Activated T-helper 2 cell treated with anti-CD3 and anti-CD28 coated beads, Interferon-gamma antibody, Interleukin-2, Interleukin-4, amounts not matched to agents 10 μg/mL and 5 μg/mL and 100 μg/mL, durations not matched to agents 14 hours and 24 hours and 36 hours (primary cell): ENCODE data around the gene ETV1. TPM values are rescaled to one million over a fixed set of nuclear protein-coding genes. Genes with fewer than 3 reads are reported as not detected.

Experiments
- DNase-seq: peaks from one replicate; pipeline ENCODE4 v3.0.0; 2021; ENCODE audit warnings: low spot score
- H3K27ac Mint-ChIP-seq: one replicate; pipeline ENCODE4 v1.8.0; 2021; ENCODE audit warnings: mixed read lengths
- H3K27me3 Mint-ChIP-seq: one replicate; pipeline ENCODE4 v1.8.0; 2021; ENCODE audit warnings: low read depth, mixed read lengths
- H3K36me3 Mint-ChIP-seq: one replicate; pipeline ENCODE4 v1.8.0; 2021; ENCODE audit warnings: low read depth, mixed read lengths
- H3K4me1 Mint-ChIP-seq: one replicate; pipeline ENCODE4 v1.8.0; 2021; ENCODE audit warnings: low read depth, mixed read lengths
- H3K4me3 Mint-ChIP-seq: one replicate; pipeline ENCODE4 v1.8.0; 2021; ENCODE audit warnings: low read depth, mild to moderate bottlenecking, moderate library complexity, mixed read lengths
- H3K9me3 Mint-ChIP-seq: one replicate; pipeline ENCODE4 v1.8.0; 2021; ENCODE audit warnings: mixed read lengths
- intact Hi-C: fragments of 100-400 bp; cut with micrococcal nuclease; formaldehyde crosslinking; loops from one replicate; pipeline ENCODE4 v1.15.1; 2023
- total RNA-seq: library from RNA; stranded (reverse); gene quantifications from 2 replicates; pipeline ENCODE4 v1.2.3, GENCODE V29; 2022

Gene ETV1
- total RNA-seq, 1 donor from 2014 or later, result 0.05 TPM

- no peak overlapping the region for H3K27ac Mint-ChIP-seq
- H3K9me3 Mint-ChIP-seq, result no peaks in the 10 kb centered on the region
- H3K27me3 Mint-ChIP-seq, result peaks cover 1% of the 10 kb centered on the region
- H3K4me1 Mint-ChIP-seq, result peaks cover 18% of the 10 kb centered on the region
- intact Hi-C loops, result loop anchor here (5.0 kb wide), 2 partner anchors 57 to 142 kb away; no protein-coding TSS in a partner anchor
- H3K4me3 Mint-ChIP-seq, result no peak overlapping the region
- no peaks in the 10 kb centered on the region for H3K36me3 Mint-ChIP-seq
- DNase-seq, result peak; percentile 41
Measured at GRCh38 chr7:13850185-13850752, 139.2 kb downstream of the ETV1 start.

- DNase-seq, result no peak
- Mint-ChIP-seq H3K9me3 (no peaks in the 10 kb centered on the region), H3K4me3 (no peak overlapping the region), H3K27me3 (peaks cover 1% of the 10 kb centered on the region), H3K36me3 (no peaks in the 10 kb centered on the region), H3K4me1 (peaks cover 18% of the 10 kb centered on the region), H3K27ac (peak overlapping the region; percentile 9)
- intact Hi-C loops, result no loop called here
Measured at GRCh38 chr7:13849163-13849892, 140.1 kb downstream of the ETV1 start.

GRCh38 chr7:13848681-13849131 lies 140.8 kb downstream of the ETV1 start:
- intact Hi-C loops, result no loop called here
- no peak overlapping the region for H3K4me3 Mint-ChIP-seq
- H3K9me3 Mint-ChIP-seq, result no peaks in the 10 kb centered on the region
- H3K27me3 Mint-ChIP-seq, result peaks cover 1% of the 10 kb centered on the region
- peaks cover 18% of the 10 kb centered on the region for H3K4me1 Mint-ChIP-seq
- no peak overlapping the region for H3K27ac Mint-ChIP-seq
- DNase-seq, result no peak
- no peaks in the 10 kb centered on the region for H3K36me3 Mint-ChIP-seq

GRCh38 chr7:13846386-13846785 lies 143.1 kb downstream of the ETV1 start:
- Mint-ChIP-seq H3K9me3 (no peaks in the 10 kb centered on the region), H3K4me3 (no peak overlapping the region)

GRCh38 chr7:13845601-13846000 lies 143.9 kb downstream of the ETV1 start:
- no peak for DNase-seq

More at GRCh38 chr7:13846386-13846785, 143.1 kb downstream of the ETV1 start:
- H3K4me1 Mint-ChIP-seq, result peaks cover 18% of the 10 kb centered on the region
- DNase-seq, result no peak
- no peak overlapping the region for H3K27ac Mint-ChIP-seq
- H3K36me3 Mint-ChIP-seq, result no peaks in the 10 kb centered on the region
- H3K27me3 Mint-ChIP-seq, result no peaks in the 10 kb centered on the region
- intact Hi-C loops, result no loop called here

GRCh38 chr7:13844954-13845353 lies 144.5 kb downstream of the ETV1 start:
- H3K4me3 Mint-ChIP-seq, result no peak overlapping the region
- H3K36me3 Mint-ChIP-seq, result no peaks in the 10 kb centered on the region
- peaks cover 7% of the 10 kb centered on the region for H3K4me1 Mint-ChIP-seq
- H3K27ac Mint-ChIP-seq, result no peak overlapping the region
- intact Hi-C loops, result no loop called here
- no peaks in the 10 kb centered on the region for H3K27me3 Mint-ChIP-seq
- no peaks in the 10 kb centered on the region for H3K9me3 Mint-ChIP-seq
- no peak for DNase-seq

More at GRCh38 chr7:13845601-13846000, 143.9 kb downstream of the ETV1 start:
- Mint-ChIP-seq H3K27me3 (no peaks in the 10 kb centered on the region), H3K4me1 (peaks cover 13% of the 10 kb centered on the region), H3K27ac (no peak overlapping the region), H3K9me3 (no peaks in the 10 kb centered on the region), H3K36me3 (no peaks in the 10 kb centered on the region), H3K4me3 (no peak overlapping the region)
- intact Hi-C loops, result no loop called here

- no peaks in the 10 kb centered on the region for H3K4me1 Mint-ChIP-seq
- no peak overlapping the region for H3K4me3 Mint-ChIP-seq
- H3K27ac Mint-ChIP-seq, result no peak overlapping the region
- H3K36me3 Mint-ChIP-seq, result no peaks in the 10 kb centered on the region
- no peaks in the 10 kb centered on the region for H3K9me3 Mint-ChIP-seq
- no peak for DNase-seq
- H3K27me3 Mint-ChIP-seq, result no peaks in the 10 kb centered on the region
- intact Hi-C loops, result no loop called here
Measured at GRCh38 chr7:13841284-13841683, 148.2 kb downstream of the ETV1 start.
